Tibial nerve (tissue), 4 donors: ENCODE data around the gene SAPCD1. TPM values are rescaled to one million over a fixed set of nuclear protein-coding genes. Genes with fewer than 3 reads are reported as not detected.
"Not testable (repeated sequence)": the region's sequence is repeated elsewhere in the genome, so short reads cannot be mapped to it uniquely, and the experiment has no call there.

Source experiments
- DNase-seq, 2 donors: peaks; one replicate each; pipeline ENCODE4 v3.0.0-alpha.2; 2019; ENCODE audit warnings: low spot score in 2 of 2
- H3K27ac ChIP-seq, 4 donors: fragments of 200-600 bp; sonication (generic) in 3 of 4; one replicate each; pipeline ENCODE4 v1.5.1; 2017 to 2019; ENCODE audit warnings: mild to moderate bottlenecking in 1 of 4
- H3K27me3 ChIP-seq, 2 donors: fragments of 200-600 bp; sonication (generic) in 1 of 2; one replicate each; pipeline versions ENCODE4 v1.5.1 to v1.6.0; 2017 to 2019
- H3K36me3 ChIP-seq, 3 donors: fragments of 200-600 bp; sonication (generic); one replicate each; pipeline ENCODE4 v1.5.1; 2018 to 2019
- H3K4me1 ChIP-seq, 4 donors: fragments of 200-600 bp; sonication (generic) in 3 of 4; one replicate each; pipeline ENCODE4 v1.5.1; 2017 to 2019
- H3K4me3 ChIP-seq, 4 donors: fragments of 200-600 bp; sonication (generic) in 3 of 4; one replicate each; pipeline ENCODE4 v1.5.1; 2017 to 2019; ENCODE audit warnings: mild to moderate bottlenecking in 1 of 4, moderate library complexity in 1 of 4
- H3K9me3 ChIP-seq, 4 donors: fragments of 200-600 bp; sonication (generic) in 3 of 4; one replicate each; pipeline ENCODE4 v1.5.1; 2017 to 2019
- EP300 ChIP-seq, 2 donors: sonication (generic); formaldehyde crosslinking; IDR thresholded peaks; one replicate each; pipeline ENCODE4 v1.6.1; 2017; ENCODE audit warnings: antibody characterized with exemption in 2 of 2, mild to moderate bottlenecking in 1 of 2
- POLR2A ChIP-seq, 2 donors: fragments of 450-650 bp; IDR thresholded peaks; one replicate each; pipeline ENCODE4 v1.6.1; 2017; ENCODE audit warnings: antibody characterized with exemption in 2 of 2, mild to moderate bottlenecking in 2 of 2, moderate library complexity in 2 of 2
- WGBS, 2 donors: methylation state at CpG; one replicate each; pipeline ENCODE4 v1.1.5; 2018; 5-methylcytosine and 5-hydroxymethylcytosine counted together
- total RNA-seq, 4 donors: library from RNA; depleted of rRNA; stranded (reverse); fragments of >200 nt; gene quantifications; one replicate each; pipeline ENCODE4 v1.1.0, GENCODE V29; 2016
- TF ChIP-seq, protein P1 (sequence below), 5 experiments: fragments of 200-600 bp in 3 of 5; fragments of 450-650 bp in 2 of 5; sonication (generic) in 3 of 5; IDR thresholded peaks; one replicate each; pipeline ENCODE4 v1.5.1; 2016 to 2019; ENCODE audit warnings: antibody characterized with exemption in 5 of 5, mild to moderate bottlenecking in 3 of 5, moderate library complexity in 2 of 5

SAPCD1 gene
- total RNA-seq, 4 donors from 2014 or later: 1.5 to 5.5 (median 4.8) TPM; not detected in 1

GRCh38 chr6:31799781-31800180 lies 37.3 kb downstream of the SAPCD1 start:
- no peaks in the 10 kb centered on the region for H3K27me3 ChIP-seq
- peaks cover 0 to 10% (median 6%) of the 10 kb centered on the region in 4 donors for H3K4me1 ChIP-seq
- WGBS, 2 donors: 77 to 81% methylated on average over 12 of the region's 12 CpGs
- H3K4me3 ChIP-seq: no peak overlapping the region
- peaks cover 0 to 38% (median 0%) of the 10 kb centered on the region in 3 donors for H3K36me3 ChIP-seq
- no peaks in the 10 kb centered on the region for H3K9me3 ChIP-seq
- no peak for TF ChIP-seq POLR2A (IDR thresholded peaks at IDR 0.05)
- no peak overlapping the region for H3K27ac ChIP-seq
- no peak for DNase-seq

DNA sequence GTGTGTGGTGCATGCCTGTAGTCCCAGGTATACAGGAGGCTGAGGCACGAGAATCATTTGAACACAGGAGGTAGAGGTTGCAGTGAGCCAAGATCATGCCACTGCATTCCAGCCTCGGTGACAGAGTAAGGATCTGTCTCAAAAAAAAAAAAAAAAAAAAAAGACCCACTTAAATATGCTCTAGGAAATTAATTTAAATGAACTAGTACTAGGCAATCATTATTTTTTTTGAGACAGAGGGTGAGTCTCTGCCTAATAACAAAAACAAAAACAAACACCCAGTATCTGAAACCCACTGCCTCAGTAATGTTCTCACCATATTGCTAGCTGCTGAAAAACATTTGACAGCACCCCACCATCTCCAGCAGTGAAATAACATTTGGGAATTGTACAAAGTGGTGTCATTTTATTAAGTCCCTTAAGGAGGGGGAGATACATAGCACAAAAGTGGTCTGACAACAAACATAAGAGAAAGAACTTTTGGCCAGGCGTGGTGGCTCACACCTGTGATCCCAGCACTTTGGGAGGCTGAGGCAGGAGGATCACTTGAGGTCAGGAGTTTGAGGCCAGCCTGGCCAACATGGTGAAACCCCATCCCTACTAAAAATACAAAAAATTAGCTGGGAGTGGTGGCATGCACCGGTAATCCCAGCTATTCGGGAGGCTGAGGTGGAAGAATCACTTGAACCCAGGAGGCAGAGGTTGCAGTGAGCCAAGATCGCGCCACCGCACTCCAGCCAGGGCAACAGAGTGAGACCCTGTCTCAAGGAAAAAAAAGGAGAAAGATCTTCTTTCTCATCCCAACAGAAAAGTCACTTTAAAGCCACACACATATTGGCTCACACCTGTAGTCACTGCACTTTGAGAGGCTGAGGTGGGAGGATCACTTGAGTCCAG lies 38.8 kb downstream of the SAPCD1 start:
- not testable (repeated sequence) for H3K9me3 ChIP-seq, DNase-seq
- 90 to 93% methylated on average over 8 of the region's 8 CpGs for WGBS, 2 donors

DNA sequence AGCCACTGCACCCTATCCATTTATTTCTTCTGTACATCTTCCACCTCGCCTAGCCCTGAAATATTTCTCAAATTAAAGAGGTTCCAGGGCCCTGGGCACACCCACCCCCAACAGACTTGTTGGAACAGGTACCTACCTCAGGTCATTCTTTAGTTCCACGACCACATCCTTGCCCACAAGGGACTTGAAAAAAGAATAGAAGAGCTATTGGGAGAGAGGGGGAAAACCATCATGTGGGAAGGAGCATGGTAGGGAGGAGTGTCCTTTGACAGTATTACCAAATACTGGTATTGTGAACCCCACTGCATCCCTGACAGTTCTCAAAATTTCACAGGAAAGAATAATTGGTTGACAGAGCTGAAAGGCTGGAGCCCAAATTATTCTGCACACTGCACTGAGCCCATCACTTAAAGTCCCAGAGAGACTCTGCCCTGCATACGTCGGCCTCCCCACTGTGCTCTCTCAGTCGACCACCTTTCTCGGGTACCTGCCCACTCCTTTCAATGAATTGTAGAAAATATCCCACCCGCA lies 43.5 kb downstream of the SAPCD1 start:
- no peak for DNase-seq
- no peaks in the 10 kb centered on the region for H3K27me3 ChIP-seq
- H3K27ac ChIP-seq: peak overlapping the region; percentile 92 to 98 (median 96)
- peak overlapping the region; percentile 64 to 75 (median 67) for H3K4me3 ChIP-seq
- 13% methylated on average over 7 of the region's 7 CpGs for WGBS, 2 donors
- TF ChIP-seq, protein P1, sequence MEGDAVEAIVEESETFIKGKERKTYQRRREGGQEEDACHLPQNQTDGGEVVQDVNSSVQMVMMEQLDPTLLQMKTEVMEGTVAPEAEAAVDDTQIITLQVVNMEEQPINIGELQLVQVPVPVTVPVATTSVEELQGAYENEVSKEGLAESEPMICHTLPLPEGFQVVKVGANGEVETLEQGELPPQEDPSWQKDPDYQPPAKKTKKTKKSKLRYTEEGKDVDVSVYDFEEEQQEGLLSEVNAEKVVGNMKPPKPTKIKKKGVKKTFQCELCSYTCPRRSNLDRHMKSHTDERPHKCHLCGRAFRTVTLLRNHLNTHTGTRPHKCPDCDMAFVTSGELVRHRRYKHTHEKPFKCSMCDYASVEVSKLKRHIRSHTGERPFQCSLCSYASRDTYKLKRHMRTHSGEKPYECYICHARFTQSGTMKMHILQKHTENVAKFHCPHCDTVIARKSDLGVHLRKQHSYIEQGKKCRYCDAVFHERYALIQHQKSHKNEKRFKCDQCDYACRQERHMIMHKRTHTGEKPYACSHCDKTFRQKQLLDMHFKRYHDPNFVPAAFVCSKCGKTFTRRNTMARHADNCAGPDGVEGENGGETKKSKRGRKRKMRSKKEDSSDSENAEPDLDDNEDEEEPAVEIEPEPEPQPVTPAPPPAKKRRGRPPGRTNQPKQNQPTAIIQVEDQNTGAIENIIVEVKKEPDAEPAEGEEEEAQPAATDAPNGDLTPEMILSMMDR (IDR thresholded peaks at IDR 0.05): no peak
- no peak for TF ChIP-seq EP300 (IDR thresholded peaks at IDR 0.05)
- no peak for TF ChIP-seq POLR2A (IDR thresholded peaks at IDR 0.05)
- peaks cover 0 to 40% (median 0%) of the 10 kb centered on the region in 3 donors for H3K36me3 ChIP-seq
- no peaks in the 10 kb centered on the region for H3K9me3 ChIP-seq
- peaks cover 0 to 26% (median 8%) of the 10 kb centered on the region in 4 donors for H3K4me1 ChIP-seq

More for the DNA sequence above, 38.8 kb downstream of the SAPCD1 start:
- Histone ChIP-seq H3K36me3 (peaks cover 0 to 38% (median 0%) of the 10 kb centered on the region in 3 donors), H3K4me1 (peaks cover 0 to 18% (median 5%) of the 10 kb centered on the region in 4 donors)
- H3K27ac ChIP-seq, H3K27me3 ChIP-seq, H3K4me3 ChIP-seq: not testable (repeated sequence)

GRCh38 chr6:31806470-31807272 lies 44.2 kb downstream of the SAPCD1 start, which contains the start of gene LSM2:
Gene LSM2 (minus strand): TSS chr6:31806966. CDS start chr6:31806757, 209 bp downstream.
- TF ChIP-seq, protein P1 (IDR thresholded peaks at IDR 0.05): peak in 3 of 5 experiments; percentile 23 to 72 (median 55)
- TF ChIP-seq EP300 (IDR thresholded peaks at IDR 0.05): peak; percentile 97
- peak; percentile 74 to 97 for TF ChIP-seq POLR2A (IDR thresholded peaks at IDR 0.05)

DNA sequence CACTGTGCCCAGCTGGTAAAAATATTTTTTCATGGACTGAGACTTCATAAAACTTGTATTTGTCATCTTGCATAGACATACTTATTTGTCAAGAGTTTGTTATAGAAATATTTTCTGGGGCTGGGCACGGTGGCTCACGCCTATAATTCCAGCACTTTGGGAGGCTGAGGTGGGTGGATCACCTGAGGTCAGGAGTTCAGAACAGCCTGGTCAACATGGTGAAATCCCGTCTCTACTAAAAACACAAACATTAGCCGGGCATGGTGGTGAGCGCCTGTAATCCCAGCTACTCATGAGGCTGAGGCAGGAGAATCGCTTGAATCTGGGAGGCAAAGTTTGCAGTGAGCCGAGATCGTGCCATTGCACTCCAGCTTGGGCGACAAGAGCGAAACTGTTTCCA lies 46.1 kb downstream of the SAPCD1 start:
- not testable (repeated sequence) for DNase-seq, H3K9me3 ChIP-seq, H3K4me3 ChIP-seq, H3K27ac ChIP-seq, H3K27me3 ChIP-seq
- WGBS, 2 donors: 88 to 92% methylated on average over 10 of the region's 10 CpGs
- Histone ChIP-seq H3K36me3 (peaks cover 0 to 24% (median 0%) of the 10 kb centered on the region in 3 donors), H3K4me1 (peaks cover 0 to 34% (median 12%) of the 10 kb centered on the region in 4 donors)

More at GRCh38 chr6:31806470-31807272, 44.2 kb downstream of the SAPCD1 start, which contains the start of gene LSM2:
- Histone ChIP-seq H3K36me3 (peaks cover 0 to 41% (median 0%) of the 10 kb centered on the region in 3 donors), H3K27ac (peak within 1 kb of the TSS; percentile 92 to 98 (median 96)), H3K27me3 (no peaks in the 10 kb centered on the region), H3K4me1 (peaks cover 0 to 26% (median 8%) of the 10 kb centered on the region in 4 donors), H3K9me3 (no peaks in the 10 kb centered on the region), H3K4me3 (peak within 1 kb of the TSS; percentile 64 to 75 (median 67))
- peak; percentile 94 to 96 for DNase-seq
- 1% methylated on average over 42 of the region's 51 CpGs for WGBS, 2 donors

DNA sequence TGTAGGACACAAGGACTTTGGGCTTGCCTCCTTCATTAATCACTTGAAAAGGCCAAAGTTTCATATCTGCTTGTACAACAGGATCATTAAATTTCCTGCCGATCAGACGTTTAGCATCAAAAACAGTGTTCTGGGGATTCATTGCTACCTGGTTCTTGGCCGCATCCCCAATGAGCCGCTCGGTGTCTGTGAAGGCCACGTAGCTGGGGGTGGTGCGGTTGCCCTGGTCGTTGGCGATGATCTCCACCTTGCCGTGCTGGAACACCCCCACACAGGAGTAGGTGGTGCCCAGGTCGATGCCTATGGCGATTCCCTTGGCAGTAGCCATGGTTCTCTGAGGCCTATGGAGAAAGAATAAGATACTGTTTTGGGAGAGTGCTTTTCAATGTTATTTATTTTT lies 49.2 kb downstream of the SAPCD1 start:
- no peak overlapping the region for H3K27ac ChIP-seq
- TF ChIP-seq POLR2A (IDR thresholded peaks at IDR 0.05) (no peak), EP300 (IDR thresholded peaks at IDR 0.05) (no peak)
- TF ChIP-seq, protein P1 (IDR thresholded peaks at IDR 0.05): no peak
- H3K36me3 ChIP-seq: peaks cover 0 to 17% (median 0%) of the 10 kb centered on the region in 3 donors
- H3K9me3 ChIP-seq: no peaks in the 10 kb centered on the region
- peaks cover 0 to 23% (median 14%) of the 10 kb centered on the region in 4 donors for H3K4me1 ChIP-seq
- H3K4me3 ChIP-seq: no peak overlapping the region
- 94% methylated on average over 12 of the region's 12 CpGs for WGBS, 2 donors
- no peaks in the 10 kb centered on the region for H3K27me3 ChIP-seq
- no peak for DNase-seq
